GM23338 (cell line): Measurements from ENCODE around the gene EVI5L. TPM values are rescaled to one million over a fixed set of nuclear protein-coding genes. Genes with fewer than 3 reads are reported as not detected.

ENCODE experiments used
- ATAC-seq: fragments of 200-7000 bp; cut with Tn5 transposase; 3 replicates; pipeline ENCODE4 v1.9.1; 2020
- DNase-seq: peaks from one replicate; pipeline ENCODE4 v3.0.0-alpha.2; 2015; ENCODE audit warnings: low spot score
- H2AFZ ChIP-seq: fragments of 200-600 bp; sonication (generic); 2 replicates; pipeline ENCODE4 v1.8.0; 2016; ENCODE audit warnings: antibody characterized with exemption, mild to moderate bottlenecking, moderate library complexity
- H3F3A ChIP-seq: fragments of 200-600 bp; sonication (generic); replicated peaks from 2 replicates; pipeline ENCODE4 v1.8.0; 2017; ENCODE audit warnings: antibody characterized with exemption, mixed run types, low read depth
- H3K27ac ChIP-seq: fragments of 200-600 bp; sonication (generic); 2 replicates; pipeline ENCODE4 v1.6.1; 2016; ENCODE audit warnings: low read depth
- H3K27me3 ChIP-seq: fragments of 200-600 bp; sonication (generic); 2 replicates; pipeline ENCODE4 v1.8.0; 2016; ENCODE audit warnings: mild to moderate bottlenecking, mixed run types, moderate library complexity; ENCODE audit not compliant: insufficient read depth
- H3K36me3 ChIP-seq: fragments of 200-600 bp; sonication (generic); 2 replicates; pipeline ENCODE4 v1.8.0; 2016; ENCODE audit warnings: mild to moderate bottlenecking; ENCODE audit not compliant: insufficient read depth
- H3K4me1 ChIP-seq: fragments of 200-600 bp; sonication (generic); 2 replicates; pipeline ENCODE4 v1.8.0; 2016; ENCODE audit warnings: mild to moderate bottlenecking, moderate library complexity; ENCODE audit not compliant: insufficient read depth
- H3K4me2 ChIP-seq: fragments of 200-600 bp; sonication (generic); 2 replicates; pipeline ENCODE4 v1.7.1; 2017; ENCODE audit warnings: mixed run types
- H3K4me3 ChIP-seq: fragments of 200-600 bp; sonication (generic); 2 replicates; pipeline ENCODE4 v1.6.1; 2016; ENCODE audit warnings: mixed run types
- H3K79me2 ChIP-seq: fragments of 200-600 bp; sonication (generic); replicated peaks from 2 replicates; pipeline ENCODE4 v1.8.0; 2017; ENCODE audit warnings: mild to moderate bottlenecking; ENCODE audit not compliant: insufficient read depth
- H3K9me2 ChIP-seq: fragments of 200-600 bp; sonication (generic); 2 replicates; pipeline ENCODE4 v1.8.0; 2017; ENCODE audit not compliant: insufficient read depth
- H4K20me1 ChIP-seq: fragments of 200-600 bp; sonication (generic); replicated peaks from 2 replicates; pipeline ENCODE4 v1.8.0; 2017; ENCODE audit warnings: mild to moderate bottlenecking; ENCODE audit not compliant: insufficient read depth
- H3K27ac Mint-ChIP-seq: 2 replicates; pipeline ENCODE4 v1.8.0; 2020; ENCODE audit warnings: inconsistent platforms, mild to moderate bottlenecking, moderate library complexity, mixed read lengths
- H3K27me3 Mint-ChIP-seq: 3 replicates; pipeline ENCODE4 v1.8.0; 2022; ENCODE audit warnings: low read depth, mild to moderate bottlenecking, moderate library complexity, mixed read lengths, inconsistent platforms; ENCODE audit not compliant: insufficient read depth, poor library complexity
- H3K36me3 Mint-ChIP-seq: 3 replicates; pipeline ENCODE4 v1.8.0; 2021; ENCODE audit warnings: low read depth, mild to moderate bottlenecking, inconsistent platforms, moderate library complexity, mixed read lengths
- H3K4me1 Mint-ChIP-seq: 3 replicates; pipeline ENCODE4 v1.8.0; 2020; ENCODE audit warnings: mild to moderate bottlenecking, inconsistent platforms, mixed read lengths
- H3K4me3 Mint-ChIP-seq: 3 replicates; pipeline ENCODE4 v1.8.0; 2021; ENCODE audit warnings: moderate library complexity, mild to moderate bottlenecking, inconsistent platforms, mixed read lengths
- H3K9me3 Mint-ChIP-seq: 3 replicates; pipeline ENCODE4 v1.8.0; 2020; ENCODE audit warnings: moderate library complexity, mild to moderate bottlenecking, inconsistent platforms, mixed read lengths
- CREB1 ChIP-seq: fragments of 250-450 bp; sonication (Bioruptor Pico); IDR thresholded peaks from 2 replicates; pipeline ENCODE4 v1.5.0; 2020; ENCODE audit warnings: low read depth, mild to moderate bottlenecking, moderate library complexity
- EZH2 ChIP-seq: fragments of 200-600 bp; sonication (generic); IDR thresholded peaks from one replicate; pipeline ENCODE4 v1.8.0; 2017; ENCODE audit warnings: antibody characterized with exemption, mild to moderate bottlenecking, low read depth; ENCODE audit not compliant: unreplicated experiment
- POLR2AphosphoS5 ChIP-seq: IDR thresholded peaks from 2 replicates; pipeline ENCODE4 v1.6.1; 2016; ENCODE audit warnings: antibody characterized with exemption, low read depth
- STAT1 ChIP-seq: IDR thresholded peaks from one replicate; pipeline ENCODE4 v1.6.1; 2016; ENCODE audit warnings: antibody characterized with exemption; ENCODE audit not compliant: unreplicated experiment
- ZNF331 ChIP-seq: fragments of 250-450 bp; sonication (Bioruptor Pico); IDR thresholded peaks from 2 replicates; pipeline ENCODE4 v1.5.0; 2020; ENCODE audit warnings: low read depth, mild to moderate bottlenecking, moderate library complexity
- polyA plus RNA-seq: library from polyadenylated mRNA; unstranded; fragments of >200 nt; fragmentation: Nextera tagmentation; extraction: Ambion mirVana; gene quantifications from 2 replicates; pipeline ENCODE4 v1.2.1, GENCODE V29; 2016
- total RNA-seq: library from RNA; depleted of rRNA; stranded (reverse); fragments of >200 nt; shearing (Covaris generic); gene quantifications from 2 replicates; pipeline ENCODE4 v1.2.3, GENCODE V29; 2014
- TF ChIP-seq, protein P1 (sequence below), 2 experiments: fragments of 200-600 bp in 1 of 2; sonication (generic) in 1 of 2; conservative IDR thresholded peaks; 2 replicates each; pipeline versions ENCODE4 v1.5.1 to v1.6.1; 2016 to 2017; ENCODE audit warnings: antibody characterized with exemption in 2 of 2, low read depth in 2 of 2, mild to moderate bottlenecking in 2 of 2, moderate library complexity in 1 of 2
- TF ChIP-seq, protein P2 (sequence below): fragments of 250-450 bp; sonication (Bioruptor Pico); IDR thresholded peaks from 2 replicates; pipeline ENCODE4 v1.5.0; 2020; ENCODE audit warnings: mild to moderate bottlenecking, moderate library complexity
- TF ChIP-seq, protein P3 (sequence below): IDR thresholded peaks from one replicate; pipeline ENCODE4 v1.6.1; 2018; ENCODE audit warnings: antibody characterized with exemption; ENCODE audit not compliant: unreplicated experiment
- TF ChIP-seq, protein P4 (sequence below): IDR thresholded peaks from 2 replicates; pipeline ENCODE4 v1.6.1; 2016; ENCODE audit warnings: antibody characterized with exemption

Gene EVI5L
- total and polyA plus RNA-seq, 2 experiments from 2014 or later: 4.5 to 16.2 TPM

DNA sequence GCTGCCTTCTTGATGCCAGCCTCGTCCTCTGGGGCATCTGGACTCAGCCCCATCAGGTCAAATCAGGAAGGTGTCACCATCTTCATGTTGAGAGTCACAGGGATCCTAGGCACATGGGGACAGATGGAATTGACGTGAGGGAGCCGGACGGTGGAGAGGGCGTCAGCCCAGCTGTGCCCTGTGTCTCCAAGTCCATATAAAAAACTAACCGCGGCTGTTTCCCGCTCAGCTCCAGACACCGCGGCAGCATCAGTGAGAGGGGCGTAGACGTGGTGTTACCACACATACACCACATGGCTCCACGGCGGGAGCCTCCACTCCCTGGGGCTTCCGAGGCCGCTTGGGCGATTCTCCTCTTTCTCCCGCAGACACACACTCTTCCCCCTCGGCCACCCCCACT, 49.8 kb downstream of the EVI5L start:
- no peak overlapping the region for H3K4me3 Mint-ChIP-seq
- ATAC-seq (peak; percentile 45; the same call in 2 of the 3 replicates), DNase-seq (no peak)
- no peaks in the 10 kb centered on the region for H3K27me3 ChIP-seq
- peaks cover 6% of the 10 kb centered on the region for H3K27me3 Mint-ChIP-seq
- no peak overlapping the region for H3K27ac Mint-ChIP-seq
- no peaks in the 10 kb centered on the region; the same call in 1 of the 2 replicates for H4K20me1 ChIP-seq
- no peak overlapping the region for H2AFZ ChIP-seq
- H3K4me2 ChIP-seq: no peak overlapping the region
- TF ChIP-seq STAT1: no peak
- H3K4me1 Mint-ChIP-seq: no peaks in the 10 kb centered on the region; the same call in 2 of the 3 replicates
- no peaks in the 10 kb centered on the region for H3K9me2 ChIP-seq
- no peak overlapping the region for H3K4me3 ChIP-seq
- H3K27ac ChIP-seq: no peak overlapping the region
- peaks cover 1% of the 10 kb centered on the region; the same call in 1 of the 2 replicates for H3K4me1 ChIP-seq
- no peaks in the 10 kb centered on the region for H3K9me3 Mint-ChIP-seq
- H3K36me3 Mint-ChIP-seq: no peaks in the 10 kb centered on the region
- no peaks in the 10 kb centered on the region for H3K79me2 ChIP-seq
- H3F3A ChIP-seq: 0 out of 2 replicates have a peak, but pooled peaks cover 3% of the 10 kb centered on the region
- no peaks in the 10 kb centered on the region for H3K36me3 ChIP-seq

DNA sequence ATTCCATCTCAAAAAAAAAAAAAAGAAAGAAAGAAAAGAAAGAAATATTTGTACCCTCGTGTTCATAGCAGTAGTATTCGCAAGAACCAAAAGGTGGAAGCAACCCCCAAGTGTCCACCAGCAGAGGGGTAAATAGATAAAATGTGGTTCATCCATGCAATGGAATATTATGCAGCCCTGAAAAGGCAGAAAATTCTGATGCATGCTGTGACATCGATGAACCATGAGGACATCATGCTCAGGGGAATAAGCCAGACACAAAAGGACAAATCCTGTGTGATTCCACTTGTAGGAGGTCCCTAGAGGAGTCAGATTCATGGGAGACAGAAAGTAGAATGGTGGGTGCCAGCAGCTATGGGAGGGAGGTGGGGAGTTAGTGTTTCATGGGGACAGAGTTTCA, 51.9 kb downstream of the EVI5L start:
- no peaks in the 10 kb centered on the region for H3K4me1 Mint-ChIP-seq
- H3K4me1 ChIP-seq: no peaks in the 10 kb centered on the region; the same call in 1 of the 2 replicates
- H3K9me2 ChIP-seq: no peaks in the 10 kb centered on the region
- 0 out of 2 replicates have a peak, but pooled peaks cover 3% of the 10 kb centered on the region for H3F3A ChIP-seq
- H3K27me3 Mint-ChIP-seq: peaks cover 10% of the 10 kb centered on the region
- no peak overlapping the region for H2AFZ ChIP-seq
- no peak overlapping the region for H3K27ac Mint-ChIP-seq
- no peaks in the 10 kb centered on the region for H3K27me3 ChIP-seq
- no peaks in the 10 kb centered on the region for H3K36me3 Mint-ChIP-seq
- no peak overlapping the region for H3K4me3 ChIP-seq
- no peak for ATAC-seq
- H3K9me3 Mint-ChIP-seq: no peaks in the 10 kb centered on the region
- no peaks in the 10 kb centered on the region for H3K36me3 ChIP-seq
- H3K4me3 Mint-ChIP-seq: no peak overlapping the region; the same call in 2 of the 3 replicates
- DNase-seq: no peak
- H3K4me2 ChIP-seq: no peak overlapping the region
- no peaks in the 10 kb centered on the region; the same call in 1 of the 2 replicates for H4K20me1 ChIP-seq
- H3K79me2 ChIP-seq: no peaks in the 10 kb centered on the region
- no peak overlapping the region for H3K27ac ChIP-seq
- TF ChIP-seq, protein P1, sequence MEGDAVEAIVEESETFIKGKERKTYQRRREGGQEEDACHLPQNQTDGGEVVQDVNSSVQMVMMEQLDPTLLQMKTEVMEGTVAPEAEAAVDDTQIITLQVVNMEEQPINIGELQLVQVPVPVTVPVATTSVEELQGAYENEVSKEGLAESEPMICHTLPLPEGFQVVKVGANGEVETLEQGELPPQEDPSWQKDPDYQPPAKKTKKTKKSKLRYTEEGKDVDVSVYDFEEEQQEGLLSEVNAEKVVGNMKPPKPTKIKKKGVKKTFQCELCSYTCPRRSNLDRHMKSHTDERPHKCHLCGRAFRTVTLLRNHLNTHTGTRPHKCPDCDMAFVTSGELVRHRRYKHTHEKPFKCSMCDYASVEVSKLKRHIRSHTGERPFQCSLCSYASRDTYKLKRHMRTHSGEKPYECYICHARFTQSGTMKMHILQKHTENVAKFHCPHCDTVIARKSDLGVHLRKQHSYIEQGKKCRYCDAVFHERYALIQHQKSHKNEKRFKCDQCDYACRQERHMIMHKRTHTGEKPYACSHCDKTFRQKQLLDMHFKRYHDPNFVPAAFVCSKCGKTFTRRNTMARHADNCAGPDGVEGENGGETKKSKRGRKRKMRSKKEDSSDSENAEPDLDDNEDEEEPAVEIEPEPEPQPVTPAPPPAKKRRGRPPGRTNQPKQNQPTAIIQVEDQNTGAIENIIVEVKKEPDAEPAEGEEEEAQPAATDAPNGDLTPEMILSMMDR (conservative IDR thresholded peaks at IDR 0.05; ENCODE audit: low read depth in 2 of 2): no peak
- TF ChIP-seq CREB1 (CRISPR knock-in tag) (no peak), POLR2AphosphoS5 (no peak), ZNF331 (CRISPR knock-in tag) (no peak), EZH2 (no peak), STAT1 (no peak)
- TF ChIP-seq, protein P2, sequence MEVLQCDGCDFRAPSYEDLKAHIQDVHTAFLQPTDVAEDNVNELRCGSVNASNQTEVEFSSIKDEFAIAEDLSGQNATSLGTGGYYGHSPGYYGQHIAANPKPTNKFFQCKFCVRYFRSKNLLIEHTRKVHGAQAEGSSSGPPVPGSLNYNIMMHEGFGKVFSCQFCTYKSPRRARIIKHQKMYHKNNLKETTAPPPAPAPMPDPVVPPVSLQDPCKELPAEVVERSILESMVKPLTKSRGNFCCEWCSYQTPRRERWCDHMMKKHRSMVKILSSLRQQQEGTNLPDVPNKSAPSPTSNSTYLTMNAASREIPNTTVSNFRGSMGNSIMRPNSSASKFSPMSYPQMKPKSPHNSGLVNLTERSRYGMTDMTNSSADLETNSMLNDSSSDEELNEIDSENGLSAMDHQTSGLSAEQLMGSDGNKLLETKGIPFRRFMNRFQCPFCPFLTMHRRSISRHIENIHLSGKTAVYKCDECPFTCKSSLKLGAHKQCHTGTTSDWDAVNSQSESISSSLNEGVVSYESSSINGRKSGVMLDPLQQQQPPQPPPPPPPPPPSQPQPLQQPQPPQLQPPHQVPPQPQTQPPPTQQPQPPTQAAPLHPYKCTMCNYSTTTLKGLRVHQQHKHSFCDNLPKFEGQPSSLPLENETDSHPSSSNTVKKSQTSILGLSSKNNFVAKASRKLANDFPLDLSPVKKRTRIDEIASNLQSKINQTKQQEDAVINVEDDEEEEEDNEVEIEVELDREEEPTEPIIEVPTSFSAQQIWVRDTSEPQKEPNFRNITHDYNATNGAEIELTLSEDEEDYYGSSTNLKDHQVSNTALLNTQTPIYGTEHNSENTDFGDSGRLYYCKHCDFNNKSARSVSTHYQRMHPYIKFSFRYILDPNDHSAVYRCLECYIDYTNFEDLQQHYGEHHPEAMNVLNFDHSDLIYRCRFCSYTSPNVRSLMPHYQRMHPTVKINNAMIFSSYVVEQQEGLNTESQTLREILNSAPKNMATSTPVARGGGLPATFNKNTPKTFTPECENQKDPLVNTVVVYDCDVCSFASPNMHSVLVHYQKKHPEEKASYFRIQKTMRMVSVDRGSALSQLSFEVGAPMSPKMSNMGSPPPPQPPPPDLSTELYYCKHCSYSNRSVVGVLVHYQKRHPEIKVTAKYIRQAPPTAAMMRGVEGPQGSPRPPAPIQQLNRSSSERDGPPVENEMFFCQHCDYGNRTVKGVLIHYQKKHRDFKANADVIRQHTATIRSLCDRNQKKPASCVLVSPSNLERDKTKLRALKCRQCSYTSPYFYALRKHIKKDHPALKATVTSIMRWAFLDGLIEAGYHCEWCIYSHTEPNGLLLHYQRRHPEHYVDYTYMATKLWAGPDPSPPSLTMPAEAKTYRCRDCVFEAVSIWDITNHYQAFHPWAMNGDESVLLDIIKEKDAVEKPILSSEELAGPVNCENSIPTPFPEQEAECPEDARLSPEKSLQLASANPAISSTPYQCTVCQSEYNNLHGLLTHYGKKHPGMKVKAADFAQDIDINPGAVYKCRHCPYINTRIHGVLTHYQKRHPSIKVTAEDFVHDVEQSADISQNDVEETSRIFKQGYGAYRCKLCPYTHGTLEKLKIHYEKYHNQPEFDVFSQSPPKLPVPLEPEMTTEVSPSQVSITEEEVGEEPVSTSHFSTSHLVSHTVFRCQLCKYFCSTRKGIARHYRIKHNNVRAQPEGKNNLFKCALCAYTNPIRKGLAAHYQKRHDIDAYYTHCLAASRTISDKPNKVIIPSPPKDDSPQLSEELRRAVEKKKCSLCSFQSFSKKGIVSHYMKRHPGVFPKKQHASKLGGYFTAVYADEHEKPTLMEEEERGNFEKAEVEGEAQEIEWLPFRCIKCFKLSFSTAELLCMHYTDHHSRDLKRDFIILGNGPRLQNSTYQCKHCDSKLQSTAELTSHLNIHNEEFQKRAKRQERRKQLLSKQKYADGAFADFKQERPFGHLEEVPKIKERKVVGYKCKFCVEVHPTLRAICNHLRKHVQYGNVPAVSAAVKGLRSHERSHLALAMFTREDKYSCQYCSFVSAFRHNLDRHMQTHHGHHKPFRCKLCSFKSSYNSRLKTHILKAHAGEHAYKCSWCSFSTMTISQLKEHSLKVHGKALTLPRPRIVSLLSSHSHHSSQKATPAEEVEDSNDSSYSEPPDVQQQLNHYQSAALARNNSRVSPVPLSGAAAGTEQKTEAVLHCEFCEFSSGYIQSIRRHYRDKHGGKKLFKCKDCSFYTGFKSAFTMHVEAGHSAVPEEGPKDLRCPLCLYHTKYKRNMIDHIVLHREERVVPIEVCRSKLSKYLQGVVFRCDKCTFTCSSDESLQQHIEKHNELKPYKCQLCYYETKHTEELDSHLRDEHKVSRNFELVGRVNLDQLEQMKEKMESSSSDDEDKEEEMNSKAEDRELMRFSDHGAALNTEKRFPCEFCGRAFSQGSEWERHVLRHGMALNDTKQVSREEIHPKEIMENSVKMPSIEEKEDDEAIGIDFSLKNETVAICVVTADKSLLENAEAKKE (CRISPR knock-in tag): no peak
- TF ChIP-seq, protein P3, sequence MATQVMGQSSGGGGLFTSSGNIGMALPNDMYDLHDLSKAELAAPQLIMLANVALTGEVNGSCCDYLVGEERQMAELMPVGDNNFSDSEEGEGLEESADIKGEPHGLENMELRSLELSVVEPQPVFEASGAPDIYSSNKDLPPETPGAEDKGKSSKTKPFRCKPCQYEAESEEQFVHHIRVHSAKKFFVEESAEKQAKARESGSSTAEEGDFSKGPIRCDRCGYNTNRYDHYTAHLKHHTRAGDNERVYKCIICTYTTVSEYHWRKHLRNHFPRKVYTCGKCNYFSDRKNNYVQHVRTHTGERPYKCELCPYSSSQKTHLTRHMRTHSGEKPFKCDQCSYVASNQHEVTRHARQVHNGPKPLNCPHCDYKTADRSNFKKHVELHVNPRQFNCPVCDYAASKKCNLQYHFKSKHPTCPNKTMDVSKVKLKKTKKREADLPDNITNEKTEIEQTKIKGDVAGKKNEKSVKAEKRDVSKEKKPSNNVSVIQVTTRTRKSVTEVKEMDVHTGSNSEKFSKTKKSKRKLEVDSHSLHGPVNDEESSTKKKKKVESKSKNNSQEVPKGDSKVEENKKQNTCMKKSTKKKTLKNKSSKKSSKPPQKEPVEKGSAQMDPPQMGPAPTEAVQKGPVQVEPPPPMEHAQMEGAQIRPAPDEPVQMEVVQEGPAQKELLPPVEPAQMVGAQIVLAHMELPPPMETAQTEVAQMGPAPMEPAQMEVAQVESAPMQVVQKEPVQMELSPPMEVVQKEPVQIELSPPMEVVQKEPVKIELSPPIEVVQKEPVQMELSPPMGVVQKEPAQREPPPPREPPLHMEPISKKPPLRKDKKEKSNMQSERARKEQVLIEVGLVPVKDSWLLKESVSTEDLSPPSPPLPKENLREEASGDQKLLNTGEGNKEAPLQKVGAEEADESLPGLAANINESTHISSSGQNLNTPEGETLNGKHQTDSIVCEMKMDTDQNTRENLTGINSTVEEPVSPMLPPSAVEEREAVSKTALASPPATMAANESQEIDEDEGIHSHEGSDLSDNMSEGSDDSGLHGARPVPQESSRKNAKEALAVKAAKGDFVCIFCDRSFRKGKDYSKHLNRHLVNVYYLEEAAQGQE: no peak
- TF ChIP-seq, protein P4, sequence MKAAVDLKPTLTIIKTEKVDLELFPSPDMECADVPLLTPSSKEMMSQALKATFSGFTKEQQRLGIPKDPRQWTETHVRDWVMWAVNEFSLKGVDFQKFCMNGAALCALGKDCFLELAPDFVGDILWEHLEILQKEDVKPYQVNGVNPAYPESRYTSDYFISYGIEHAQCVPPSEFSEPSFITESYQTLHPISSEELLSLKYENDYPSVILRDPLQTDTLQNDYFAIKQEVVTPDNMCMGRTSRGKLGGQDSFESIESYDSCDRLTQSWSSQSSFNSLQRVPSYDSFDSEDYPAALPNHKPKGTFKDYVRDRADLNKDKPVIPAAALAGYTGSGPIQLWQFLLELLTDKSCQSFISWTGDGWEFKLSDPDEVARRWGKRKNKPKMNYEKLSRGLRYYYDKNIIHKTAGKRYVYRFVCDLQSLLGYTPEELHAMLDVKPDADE: no peak
